Left ventricle myocardium inferior (tissue), 1 donor: ENCODE measurements around the gene MGAT4D. TPM values are rescaled to one million over a fixed set of nuclear protein-coding genes. Genes with fewer than 3 reads are reported as not detected.
"Not testable (repeated sequence)": the region's sequence is repeated elsewhere in the genome, so short reads cannot be mapped to it uniquely, and the experiment has no call there.

ENCODE experiments used
- DNase-seq: peaks from one replicate; pipeline ENCODE4 v3.0.0-alpha.2; 2020
- H3K27ac ChIP-seq: fragments of 200-600 bp; replicated peaks from 2 replicates; pipeline ENCODE4 v1.8.0; 2021
- H3K27me3 ChIP-seq: fragments of 200-600 bp; 2 replicates; pipeline ENCODE4 v1.8.0; 2021; ENCODE audit warnings: low read depth
- H3K36me3 ChIP-seq: fragments of 200-600 bp; 2 replicates; pipeline ENCODE4 v1.8.0; 2021
- H3K4me1 ChIP-seq: fragments of 200-600 bp; 2 replicates; pipeline ENCODE4 v1.8.0; 2021
- H3K4me3 ChIP-seq: fragments of 200-600 bp; 2 replicates; pipeline ENCODE4 v1.8.0; 2021; ENCODE audit warnings: mild to moderate bottlenecking, moderate library complexity
- H3K9me3 ChIP-seq: fragments of 200-600 bp; replicated peaks from 2 replicates; pipeline ENCODE4 v1.8.0; 2021
- intact Hi-C: fragments of 100-400 bp; cut with micrococcal nuclease; formaldehyde crosslinking; loops from one replicate; pipeline ENCODE4 v1.11.0; 2022
- total RNA-seq: library from RNA; stranded (reverse); fragmentation: NEBNext Ultra II Directional; extraction: Animal tissue kit (Norgen Biotek cat#: 25700); gene quantifications from one replicate; pipeline ENCODE4 v1.2.1, GENCODE V29; 2021
- TF ChIP-seq, protein P1 (sequence below): fragments of 200-600 bp; IDR thresholded peaks from 2 replicates; pipeline ENCODE4 v1.8.0; 2021; ENCODE audit warnings: antibody characterized with exemption, mild to moderate bottlenecking, borderline replicate concordance
- donor health status: DM: no; HTN: yes; CAD: no; lungs with severe emphysema.

The MGAT4D gene
- total RNA-seq, 1 donor from 2014 or later = not detected

- Histone ChIP-seq H3K27me3 (no peaks in the 10 kb centered on the region), H3K27ac (no peak overlapping the region), H3K36me3 (no peaks in the 10 kb centered on the region), H3K9me3 (no peaks in the 10 kb centered on the region), H3K4me1 (no peaks in the 10 kb centered on the region), H3K4me3 (no peak overlapping the region)
- intact Hi-C loops = no loop called here
- TF ChIP-seq, protein P1, sequence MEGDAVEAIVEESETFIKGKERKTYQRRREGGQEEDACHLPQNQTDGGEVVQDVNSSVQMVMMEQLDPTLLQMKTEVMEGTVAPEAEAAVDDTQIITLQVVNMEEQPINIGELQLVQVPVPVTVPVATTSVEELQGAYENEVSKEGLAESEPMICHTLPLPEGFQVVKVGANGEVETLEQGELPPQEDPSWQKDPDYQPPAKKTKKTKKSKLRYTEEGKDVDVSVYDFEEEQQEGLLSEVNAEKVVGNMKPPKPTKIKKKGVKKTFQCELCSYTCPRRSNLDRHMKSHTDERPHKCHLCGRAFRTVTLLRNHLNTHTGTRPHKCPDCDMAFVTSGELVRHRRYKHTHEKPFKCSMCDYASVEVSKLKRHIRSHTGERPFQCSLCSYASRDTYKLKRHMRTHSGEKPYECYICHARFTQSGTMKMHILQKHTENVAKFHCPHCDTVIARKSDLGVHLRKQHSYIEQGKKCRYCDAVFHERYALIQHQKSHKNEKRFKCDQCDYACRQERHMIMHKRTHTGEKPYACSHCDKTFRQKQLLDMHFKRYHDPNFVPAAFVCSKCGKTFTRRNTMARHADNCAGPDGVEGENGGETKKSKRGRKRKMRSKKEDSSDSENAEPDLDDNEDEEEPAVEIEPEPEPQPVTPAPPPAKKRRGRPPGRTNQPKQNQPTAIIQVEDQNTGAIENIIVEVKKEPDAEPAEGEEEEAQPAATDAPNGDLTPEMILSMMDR = no peak
- no peak for DNase-seq
These were observed 17.3 kb upstream of the MGAT4D start for GRCh38 chr4:140515423-140515822.

DNA sequence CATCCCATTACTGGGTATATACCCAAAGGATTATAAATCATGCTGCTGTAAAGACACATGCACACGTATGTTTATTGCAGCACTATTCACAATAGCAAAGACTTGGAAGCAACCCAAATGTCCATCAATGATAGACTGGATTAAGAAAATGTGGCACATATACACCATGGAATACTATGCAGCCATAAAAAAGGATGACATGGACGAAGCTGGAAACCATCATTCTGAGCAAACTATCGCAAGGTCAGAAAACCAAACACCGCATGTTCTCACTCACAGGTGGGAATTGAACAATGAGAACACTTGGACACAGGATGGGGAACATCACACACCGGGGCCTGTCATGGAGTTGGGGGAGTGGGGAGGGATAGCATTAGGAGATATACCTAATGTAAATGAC, 15.7 kb upstream of the MGAT4D start:
- intact Hi-C loops, H3K9me3 ChIP-seq, DNase-seq, H3K4me3 ChIP-seq, H3K36me3 ChIP-seq, H3K4me1 ChIP-seq, H3K27ac ChIP-seq, H3K27me3 ChIP-seq: not testable (repeated sequence)

GRCh38 chr4:140504261-140504660, 6.2 kb upstream of the MGAT4D start:
- Histone ChIP-seq H3K4me1 (no peaks in the 10 kb centered on the region), H3K4me3 (no peak overlapping the region), H3K27ac (no peak overlapping the region), H3K27me3 (peaks cover 50% of the 10 kb centered on the region), H3K9me3 (no peaks in the 10 kb centered on the region), H3K36me3 (no peaks in the 10 kb centered on the region)
- intact Hi-C loops = no loop called here
- no peak for DNase-seq
- TF ChIP-seq, protein P1 = no peak

DNA sequence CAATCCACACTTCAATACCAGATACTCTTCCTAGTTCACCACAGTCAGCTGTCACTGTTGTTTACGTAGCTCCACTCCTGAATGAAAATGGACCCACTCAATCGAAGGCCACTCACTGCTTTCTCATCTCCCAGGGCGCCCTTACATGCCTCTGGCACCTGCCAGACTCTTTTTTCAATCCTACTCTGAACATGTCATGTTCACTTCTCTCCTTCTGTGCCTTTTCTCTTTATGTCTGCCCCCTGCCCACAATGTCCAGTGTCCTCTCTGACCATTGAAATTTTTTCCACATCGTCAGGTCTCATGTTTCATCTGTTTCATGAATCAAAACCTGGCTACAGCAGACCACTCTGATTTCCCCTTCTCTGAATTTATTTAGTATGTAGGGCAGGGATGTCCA, 1.3 kb upstream of the MGAT4D start:
- no peak overlapping the region for H3K27ac ChIP-seq
- no peak for DNase-seq
- no peaks in the 10 kb centered on the region for H3K9me3 ChIP-seq
- peaks cover 8% of the 10 kb centered on the region for H3K4me1 ChIP-seq
- TF ChIP-seq, protein P1 = no peak
- H3K4me3 ChIP-seq = no peak overlapping the region
- intact Hi-C loops = no loop called here
- H3K27me3 ChIP-seq = peaks cover 90% of the 10 kb centered on the region
- no peaks in the 10 kb centered on the region for H3K36me3 ChIP-seq

DNA sequence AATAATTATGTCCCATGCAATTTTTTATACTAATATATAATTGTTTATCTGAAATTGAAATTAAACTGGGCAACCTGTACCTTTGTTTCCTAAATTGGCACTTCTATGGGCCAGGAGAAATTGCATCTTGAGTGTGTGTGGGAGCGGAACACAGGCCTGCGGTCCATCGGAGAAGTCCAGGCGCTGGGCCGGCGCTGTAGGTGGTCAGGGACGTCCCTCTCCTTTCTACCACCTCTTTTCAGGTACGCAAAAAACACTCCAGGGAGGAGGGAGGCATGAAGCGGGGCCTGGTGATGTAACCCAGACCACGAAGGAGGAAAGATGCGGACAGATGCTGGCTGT, 717 bp downstream of the MGAT4D start:
- no peaks in the 10 kb centered on the region for H3K36me3 ChIP-seq
- H3K4me1 ChIP-seq = peaks cover 8% of the 10 kb centered on the region
- DNase-seq = no peak
- peak overlapping the region; percentile 59 for H3K4me3 ChIP-seq
- peaks cover 83% of the 10 kb centered on the region for H3K27me3 ChIP-seq
- TF ChIP-seq, protein P1 = no peak
- intact Hi-C loops = no loop called here
- H3K9me3 ChIP-seq = no peaks in the 10 kb centered on the region
- no peak overlapping the region for H3K27ac ChIP-seq

- Histone ChIP-seq H3K36me3 (no peaks in the 10 kb centered on the region), H3K4me3 (no peak overlapping the region), H3K9me3 (peaks cover 14% of the 10 kb centered on the region), H3K27me3 (no peaks in the 10 kb centered on the region), H3K4me1 (no peaks in the 10 kb centered on the region), H3K27ac (no peak overlapping the region)
- TF ChIP-seq, protein P1 = no peak
- DNase-seq = no peak
- intact Hi-C loops = no loop called here
These were observed 12.2 kb downstream of the MGAT4D start for GRCh38 chr4:140485939-140486338.
